ENCODE results near the gene ZCCHC8. TPM values are rescaled to one million over a fixed set of nuclear protein-coding genes. Genes with fewer than 3 reads are reported as not detected.
"Not testable (repeated sequence)": the region's sequence is repeated elsewhere in the genome, so short reads cannot be mapped to it uniquely, and the experiment has no call there.

ZCCHC8 gene
- total RNA-seq, 4 donors from 2014 or later, result 15.6 to 27.7 (median 20.0) TPM

GRCh38 chr12:122471324-122472226, 29.2 kb downstream of the ZCCHC8 start:
- WGBS, 2 donors, result 37 to 39% methylated on average over 3 of the region's 3 CpGs
- no peak for DNase-seq
- peaks cover 4 to 34% (median 4%) of the 10 kb centered on the region in 3 donors for H3K4me1 ChIP-seq
- no peak overlapping the region for H3K4me3 ChIP-seq
- intact Hi-C loops (cut with DNase I), result no loop called here
- no peaks in the 10 kb centered on the region for H3K9me3 ChIP-seq
- H3K36me3 ChIP-seq, result peaks cover 8 to 45% (median 11%) of the 10 kb centered on the region in 3 donors
- TF ChIP-seq POLR2A (IDR thresholded peaks at IDR 0.05) (no peak), CTCF (IDR thresholded peaks at IDR 0.05) (peak; percentile 24 to 90 (median 78))
- no peaks in the 10 kb centered on the region for H3K27me3 ChIP-seq
- H3K27ac ChIP-seq, result peak overlapping the region; percentile 71 to 83 (median 76)

- Histone ChIP-seq H3K4me1 (peaks cover 4 to 36% (median 4%) of the 10 kb centered on the region in 3 donors), H3K27ac (peak overlapping the region in 3 of 4 donors; percentile 71 to 83 (median 73)), H3K36me3 (peaks cover under 1 to 35% (median 5%) of the 10 kb centered on the region in 3 donors)
- H3K27me3 ChIP-seq; DNase-seq; H3K4me3 ChIP-seq; H3K9me3 ChIP-seq; intact Hi-C loops (cut with DNase I): not testable (repeated sequence)
- 92 to 100% methylated on average over 2 to 7 of the region's 7 CpGs for WGBS, 2 donors
Observed at GRCh38 chr12:122470576-122470975, 30.2 kb downstream of the ZCCHC8 start.

- intact Hi-C loops (cut with DNase I); DNase-seq; H3K27me3 ChIP-seq; H3K4me3 ChIP-seq; H3K9me3 ChIP-seq: not testable (repeated sequence)
- H3K4me1 ChIP-seq, result peaks cover 4 to 39% (median 4%) of the 10 kb centered on the region in 3 donors
- 82 to 83% methylated on average over 6 of the region's 6 CpGs for WGBS, 2 donors
- peak overlapping the region in 2 of 4 donors; percentile 0 to 45 for H3K27ac ChIP-seq
- H3K36me3 ChIP-seq, result peaks cover 0 to 28% (median 5%) of the 10 kb centered on the region in 3 donors
Observed at GRCh38 chr12:122469856-122470255, 30.9 kb downstream of the ZCCHC8 start.

GRCh38 chr12:122467983-122468382, 32.7 kb downstream of the ZCCHC8 start:
- WGBS, 2 donors, result 39 to 45% methylated on average over 4 of the region's 4 CpGs
- no peaks in the 10 kb centered on the region for H3K9me3 ChIP-seq
- H3K36me3 ChIP-seq, result peaks cover 0 to 9% (median 0%) of the 10 kb centered on the region in 3 donors
- peak overlapping the region in 3 of 4 donors; percentile 70 to 83 (median 75) for H3K27ac ChIP-seq
- TF ChIP-seq POLR2A (IDR thresholded peaks at IDR 0.05) (no peak), CTCF (IDR thresholded peaks at IDR 0.05) (no peak)
- intact Hi-C loops (cut with DNase I), result no loop called here
- H3K27me3 ChIP-seq, result no peaks in the 10 kb centered on the region
- peaks cover 4 to 52% (median 10%) of the 10 kb centered on the region in 3 donors for H3K4me1 ChIP-seq
- H3K4me3 ChIP-seq, result no peak overlapping the region
- no peak for DNase-seq

GRCh38 chr12:122464317-122465042, 36.3 kb downstream of the ZCCHC8 start:
- H3K4me3 ChIP-seq; H3K36me3 ChIP-seq; DNase-seq; intact Hi-C loops (cut with DNase I); H3K9me3 ChIP-seq; H3K27me3 ChIP-seq: not testable (repeated sequence)
- Histone ChIP-seq H3K4me1 (peaks cover 0 to 38% (median 6%) of the 10 kb centered on the region in 3 donors), H3K27ac (peak overlapping the region; percentile 77 to 88 (median 84))
- WGBS, 2 donors, result 50 to 68% methylated on average over 17 of the region's 17 CpGs

GRCh38 chr12:122460641-122461040, 40.1 kb downstream of the ZCCHC8 start:
- 87 to 93% methylated on average over 2 of the region's 2 CpGs for WGBS, 2 donors
- H3K27ac ChIP-seq, result no peak overlapping the region
- no peak for TF ChIP-seq CTCF (IDR thresholded peaks at IDR 0.05)
- TF ChIP-seq POLR2A (IDR thresholded peaks at IDR 0.05), result no peak
- H3K9me3 ChIP-seq, result no peaks in the 10 kb centered on the region
- intact Hi-C loops (cut with DNase I), result no loop called here
- DNase-seq, result no peak
- no peaks in the 10 kb centered on the region for H3K27me3 ChIP-seq
- no peak overlapping the region for H3K4me3 ChIP-seq
- no peaks in the 10 kb centered on the region for H3K36me3 ChIP-seq
- H3K4me1 ChIP-seq, result peaks cover 0 to 23% (median 6%) of the 10 kb centered on the region in 3 donors

Measured in esophagus squamous epithelium (tissue), 5 donors.